ENCODE results near the gene RAD51B. TPM values are rescaled to one million over a fixed set of nuclear protein-coding genes. Genes with fewer than 3 reads are reported as not detected.

RAD51B gene
- total RNA-seq, 1 experiment from 2014 or later = 16.7 TPM

DNA sequence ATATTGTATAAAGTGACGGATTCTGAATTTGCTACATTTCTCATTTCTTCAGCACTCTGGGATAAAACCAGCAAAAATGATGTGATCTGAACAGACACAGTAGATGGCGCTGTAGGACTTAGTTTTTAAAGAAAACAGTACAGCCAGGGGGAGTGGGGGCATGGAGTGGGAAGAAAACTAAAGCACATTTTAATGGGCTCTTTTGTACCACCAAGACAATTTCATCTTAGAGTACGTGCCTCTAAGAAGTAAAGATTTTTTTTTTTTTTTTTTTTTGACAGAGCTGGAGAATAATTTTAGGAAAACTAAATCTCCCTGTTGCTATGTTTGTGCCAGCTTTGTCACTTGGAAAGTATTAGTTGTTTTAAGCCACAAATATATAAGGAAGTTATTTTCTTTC lies 124.4 kb downstream of the RAD51B start:
- TF ChIP-seq, protein P1, sequence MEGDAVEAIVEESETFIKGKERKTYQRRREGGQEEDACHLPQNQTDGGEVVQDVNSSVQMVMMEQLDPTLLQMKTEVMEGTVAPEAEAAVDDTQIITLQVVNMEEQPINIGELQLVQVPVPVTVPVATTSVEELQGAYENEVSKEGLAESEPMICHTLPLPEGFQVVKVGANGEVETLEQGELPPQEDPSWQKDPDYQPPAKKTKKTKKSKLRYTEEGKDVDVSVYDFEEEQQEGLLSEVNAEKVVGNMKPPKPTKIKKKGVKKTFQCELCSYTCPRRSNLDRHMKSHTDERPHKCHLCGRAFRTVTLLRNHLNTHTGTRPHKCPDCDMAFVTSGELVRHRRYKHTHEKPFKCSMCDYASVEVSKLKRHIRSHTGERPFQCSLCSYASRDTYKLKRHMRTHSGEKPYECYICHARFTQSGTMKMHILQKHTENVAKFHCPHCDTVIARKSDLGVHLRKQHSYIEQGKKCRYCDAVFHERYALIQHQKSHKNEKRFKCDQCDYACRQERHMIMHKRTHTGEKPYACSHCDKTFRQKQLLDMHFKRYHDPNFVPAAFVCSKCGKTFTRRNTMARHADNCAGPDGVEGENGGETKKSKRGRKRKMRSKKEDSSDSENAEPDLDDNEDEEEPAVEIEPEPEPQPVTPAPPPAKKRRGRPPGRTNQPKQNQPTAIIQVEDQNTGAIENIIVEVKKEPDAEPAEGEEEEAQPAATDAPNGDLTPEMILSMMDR (conservative IDR thresholded peaks at IDR 0.05) = peak; percentile 85
- no peak overlapping the region for H3K23ac ChIP-seq (ENCODE audit: insufficient read length, low read depth, low read length)
- Mint-ChIP-seq H3K4me3 (no peak overlapping the region), H3K9me3 (peaks cover 0 to 1% of the 10 kb centered on the region in 2 experiments; a peak in 1 of 5 replicates), H3K27me3 (ENCODE audit: low read depth) (no peaks in the 10 kb centered on the region), H3K36me3 (ENCODE audit: insufficient read depth in 1 of 3, low read depth in 3 of 3) (peaks cover 0 to 1% (median 0%) of the 10 kb centered on the region in 3 experiments; a peak in 2 of 7 replicates), H3K27ac (no peak overlapping the region), H3K4me1 (peaks cover 31 to 40% of the 10 kb centered on the region in 2 experiments)
- no peak overlapping the region for H2BK20ac ChIP-seq (ENCODE audit: low read depth, low read length, poor library complexity, severe bottlenecking)
- H3K9ac ChIP-seq (ENCODE audit: extremely low read depth, insufficient read length, low read length) = no peak overlapping the region
- H3K9me3 ChIP-seq (ENCODE audit: control insufficient read depth, low read depth, low read length) = no peaks in the 10 kb centered on the region
- no peaks in the 10 kb centered on the region for H3K27me3 ChIP-seq (ENCODE audit: insufficient read depth, low read length)
- H3K4ac ChIP-seq (ENCODE audit: low read depth, low read length) = no peak overlapping the region
- no peak overlapping the region for H3K56ac ChIP-seq (ENCODE audit: insufficient read length, low read depth, low read length)
- WGBS (ENCODE audit: extremely low coverage, insufficient read length, low lambda C conversion rate) = no CpG with 5 or more reads among the region's 3 CpGs
- no peak overlapping the region for H2AK5ac ChIP-seq (ENCODE audit: insufficient read length, low read length)
- H3K14ac ChIP-seq (ENCODE audit: insufficient read depth, low read length) = no peak overlapping the region
- H2BK120ac ChIP-seq (ENCODE audit: low read depth, low read length, poor library complexity, severe bottlenecking) = no peak overlapping the region
- H2BK5ac ChIP-seq (ENCODE audit: insufficient read length, low read length) = no peak overlapping the region
- no peak overlapping the region for H4K8ac ChIP-seq (replicated peaks; ENCODE audit: insufficient read length, low read depth, low read length)
- H4K20me1 ChIP-seq (ENCODE audit: control insufficient read depth, insufficient read depth, insufficient read length) = no peaks in the 10 kb centered on the region
- no peaks in the 10 kb centered on the region for H3K79me2 ChIP-seq (ENCODE audit: insufficient read depth, low read length)
- H3K4me2 ChIP-seq (ENCODE audit: insufficient read depth, insufficient read length, low read length) = no peak overlapping the region
- no peak overlapping the region for H3K27ac ChIP-seq (ENCODE audit: insufficient read length, low read depth, low read length)
- no peak overlapping the region for H2BK15ac ChIP-seq (ENCODE audit: low read depth, low read length)
- H3K18ac ChIP-seq (ENCODE audit: insufficient read length, low read depth, low read length) = no peak overlapping the region
- H4K5ac ChIP-seq (ENCODE audit: insufficient read length, low read depth, low read length) = no peak overlapping the region
- H3T11ph ChIP-seq (ENCODE audit: low read length) = no peak overlapping the region
- H3K4me1 ChIP-seq (ENCODE audit: insufficient read depth, low read length) = no peaks in the 10 kb centered on the region; the same call in 1 of the 2 replicates
- no peaks in the 10 kb centered on the region for H3K79me1 ChIP-seq (ENCODE audit: insufficient read depth, low read depth, low read length, poor library complexity, severe bottlenecking)
- no peak overlapping the region for H2BK12ac ChIP-seq (ENCODE audit: insufficient read length, low read depth, low read length)
- no peaks in the 10 kb centered on the region for H3K23me2 ChIP-seq (ENCODE audit: insufficient read length, low read depth, low read length, poor library complexity, severe bottlenecking)
- peak; percentile 58 for DNase-seq
- H4K91ac ChIP-seq (ENCODE audit: insufficient read length, low read depth, low read length) = no peak overlapping the region
- no peak overlapping the region for H2AFZ ChIP-seq (ENCODE audit: low read length)
